ENCODE measurements around the gene STK39. TPM values are rescaled to one million over a fixed set of nuclear protein-coding genes. Genes with fewer than 3 reads are reported as not detected.

The STK39 gene
- polyA plus RNA-seq, 2 of the 4 experiments (the other 2 are of a cell fraction), result 14.2 to 27.2 TPM

DNA sequence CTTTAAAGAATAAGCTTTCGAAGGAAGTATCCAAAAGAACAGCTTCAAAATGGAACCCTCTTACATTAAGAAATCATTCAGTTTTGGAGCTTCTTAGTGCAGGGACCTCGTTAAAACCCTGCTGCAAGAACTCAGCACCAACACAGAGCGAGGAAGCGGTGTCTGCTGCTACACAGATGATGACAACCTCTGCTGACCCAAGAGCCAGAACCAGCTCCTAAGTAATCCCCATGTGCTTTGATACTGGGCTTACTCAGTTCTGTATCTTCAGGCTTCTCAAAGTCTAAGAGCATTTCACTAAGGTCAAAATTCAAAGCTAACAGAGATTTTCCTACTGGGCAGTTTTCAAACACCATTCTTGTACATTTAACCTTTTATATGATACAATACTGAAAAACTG is 194.6 kb downstream of the STK39 start:
- no peak overlapping the region for H3K4me2 ChIP-seq
- ChIA-PET POLR2A (no interaction called here), CTCF (no interaction called here)
- no peaks in the 10 kb centered on the region for H3K9me3 ChIP-seq
- DNase-seq (ENCODE audit: low read depth in 1 of 2, low spot score in 1 of 2) (no peak), FAIRE-seq (no peak), ATAC-seq (no peak)
- H3K27ac ChIP-seq, result no peak overlapping the region
- no peaks in the 10 kb centered on the region for H3K4me1 ChIP-seq
- WGBS (ENCODE audit: missing lambda C conversion rate), result 86% methylated on average over 4 of the region's 4 CpGs
- H3K4me3 ChIP-seq, result no peak overlapping the region
- no peak for TF ChIP-seq ZSCAN20 (CRISPR knock-in tag; IDR thresholded peaks at IDR 0.05)
- TF ChIP-seq FOSB (CRISPR knock-in tag; IDR thresholded peaks at IDR 0.05), result no peak
- TF ChIP-seq, protein P1, sequence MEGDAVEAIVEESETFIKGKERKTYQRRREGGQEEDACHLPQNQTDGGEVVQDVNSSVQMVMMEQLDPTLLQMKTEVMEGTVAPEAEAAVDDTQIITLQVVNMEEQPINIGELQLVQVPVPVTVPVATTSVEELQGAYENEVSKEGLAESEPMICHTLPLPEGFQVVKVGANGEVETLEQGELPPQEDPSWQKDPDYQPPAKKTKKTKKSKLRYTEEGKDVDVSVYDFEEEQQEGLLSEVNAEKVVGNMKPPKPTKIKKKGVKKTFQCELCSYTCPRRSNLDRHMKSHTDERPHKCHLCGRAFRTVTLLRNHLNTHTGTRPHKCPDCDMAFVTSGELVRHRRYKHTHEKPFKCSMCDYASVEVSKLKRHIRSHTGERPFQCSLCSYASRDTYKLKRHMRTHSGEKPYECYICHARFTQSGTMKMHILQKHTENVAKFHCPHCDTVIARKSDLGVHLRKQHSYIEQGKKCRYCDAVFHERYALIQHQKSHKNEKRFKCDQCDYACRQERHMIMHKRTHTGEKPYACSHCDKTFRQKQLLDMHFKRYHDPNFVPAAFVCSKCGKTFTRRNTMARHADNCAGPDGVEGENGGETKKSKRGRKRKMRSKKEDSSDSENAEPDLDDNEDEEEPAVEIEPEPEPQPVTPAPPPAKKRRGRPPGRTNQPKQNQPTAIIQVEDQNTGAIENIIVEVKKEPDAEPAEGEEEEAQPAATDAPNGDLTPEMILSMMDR (IDR thresholded peaks at IDR 0.05), result no peak
- TF ChIP-seq CBX8 (IDR thresholded peaks at IDR 0.05), result no peak
- no peak for TF ChIP-seq RNF2 (IDR thresholded peaks at IDR 0.05; ENCODE audit: borderline replicate concordance, low read depth)
- no peak for TF ChIP-seq POLR2A (IDR thresholded peaks at IDR 0.05; ENCODE audit: low read length)
- no peak for TF ChIP-seq ZFP36 (IDR thresholded peaks at IDR 0.05; ENCODE audit: borderline replicate concordance, partially characterized antibody)
- TF ChIP-seq PHF8 (IDR thresholded peaks at IDR 0.05; ENCODE audit: borderline replicate concordance, low read depth), result no peak
- no peak for TF ChIP-seq EHF (CRISPR knock-in tag; IDR thresholded peaks at IDR 0.05)
- TF ChIP-seq, protein P2, sequence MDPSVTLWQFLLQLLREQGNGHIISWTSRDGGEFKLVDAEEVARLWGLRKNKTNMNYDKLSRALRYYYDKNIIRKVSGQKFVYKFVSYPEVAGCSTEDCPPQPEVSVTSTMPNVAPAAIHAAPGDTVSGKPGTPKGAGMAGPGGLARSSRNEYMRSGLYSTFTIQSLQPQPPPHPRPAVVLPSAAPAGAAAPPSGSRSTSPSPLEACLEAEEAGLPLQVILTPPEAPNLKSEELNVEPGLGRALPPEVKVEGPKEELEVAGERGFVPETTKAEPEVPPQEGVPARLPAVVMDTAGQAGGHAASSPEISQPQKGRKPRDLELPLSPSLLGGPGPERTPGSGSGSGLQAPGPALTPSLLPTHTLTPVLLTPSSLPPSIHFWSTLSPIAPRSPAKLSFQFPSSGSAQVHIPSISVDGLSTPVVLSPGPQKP (IDR thresholded peaks at IDR 0.05; ENCODE audit: low read depth, low read length), result no peak
- no peak for TF ChIP-seq JUNB (IDR thresholded peaks at IDR 0.05)
- TF ChIP-seq, protein P3, sequence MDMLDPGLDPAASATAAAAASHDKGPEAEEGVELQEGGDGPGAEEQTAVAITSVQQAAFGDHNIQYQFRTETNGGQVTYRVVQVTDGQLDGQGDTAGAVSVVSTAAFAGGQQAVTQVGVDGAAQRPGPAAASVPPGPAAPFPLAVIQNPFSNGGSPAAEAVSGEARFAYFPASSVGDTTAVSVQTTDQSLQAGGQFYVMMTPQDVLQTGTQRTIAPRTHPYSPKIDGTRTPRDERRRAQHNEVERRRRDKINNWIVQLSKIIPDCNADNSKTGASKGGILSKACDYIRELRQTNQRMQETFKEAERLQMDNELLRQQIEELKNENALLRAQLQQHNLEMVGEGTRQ (IDR thresholded peaks at IDR 0.05), result no peak
- TF ChIP-seq TFCP2L1 (CRISPR knock-in tag; IDR thresholded peaks at IDR 0.05), result no peak
- no peak for TF ChIP-seq SREBF2 (IDR thresholded peaks at IDR 0.05)
- TF ChIP-seq JUN (IDR thresholded peaks at IDR 0.05), result no peak
- no peak for TF ChIP-seq EHMT2 (IDR thresholded peaks at IDR 0.05; ENCODE audit: low read depth)
- TF ChIP-seq, protein P4, sequence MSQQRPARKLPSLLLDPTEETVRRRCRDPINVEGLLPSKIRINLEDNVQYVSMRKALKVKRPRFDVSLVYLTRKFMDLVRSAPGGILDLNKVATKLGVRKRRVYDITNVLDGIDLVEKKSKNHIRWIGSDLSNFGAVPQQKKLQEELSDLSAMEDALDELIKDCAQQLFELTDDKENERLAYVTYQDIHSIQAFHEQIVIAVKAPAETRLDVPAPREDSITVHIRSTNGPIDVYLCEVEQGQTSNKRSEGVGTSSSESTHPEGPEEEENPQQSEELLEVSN (IDR thresholded peaks at IDR 0.05; ENCODE audit: borderline replicate concordance, low read depth), result no peak
- no peak for TF ChIP-seq CHD2 (IDR thresholded peaks at IDR 0.05; ENCODE audit: low read length, partially characterized antibody)
- no peak for TF ChIP-seq HDAC2 (IDR thresholded peaks at IDR 0.05)

DNA sequence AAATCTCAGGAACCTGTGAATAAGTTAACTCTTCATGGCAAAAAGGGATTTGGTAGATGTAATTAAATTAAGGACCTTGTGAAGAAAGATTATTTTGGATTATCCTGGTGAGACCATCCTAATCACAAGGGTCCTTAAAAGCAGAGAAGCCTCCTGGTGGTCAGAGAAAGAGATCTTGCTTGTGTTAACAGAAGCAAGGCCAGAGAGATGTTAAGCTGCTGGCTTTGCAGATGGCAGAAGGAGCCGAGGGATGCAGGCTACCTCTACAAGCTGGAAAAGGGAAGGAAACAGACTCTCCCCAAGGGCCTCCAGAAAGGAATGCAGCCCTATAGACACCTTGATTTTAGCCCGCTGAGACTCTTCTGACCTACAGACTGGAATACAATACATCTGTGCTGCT is 197.0 kb downstream of the STK39 start:
- H3K4me2 ChIP-seq, result no peak overlapping the region
- ATAC-seq (no peak), DNase-seq (ENCODE audit: low read depth in 1 of 2, low spot score in 1 of 2) (no peak), FAIRE-seq (no peak)
- WGBS (ENCODE audit: missing lambda C conversion rate), result 87% methylated on average over 2 of the region's 2 CpGs
- no peak overlapping the region for H3K27ac ChIP-seq
- no peaks in the 10 kb centered on the region for H3K9me3 ChIP-seq
- H3K4me3 ChIP-seq, result no peak overlapping the region
- ChIA-PET CTCF (no interaction called here), POLR2A (no interaction called here)
- no peaks in the 10 kb centered on the region for H3K4me1 ChIP-seq
- TF ChIP-seq ZNF302 (CRISPR knock-in tag; IDR thresholded peaks at IDR 0.05), result no peak
- TF ChIP-seq TP53 (CRISPR knock-in tag; IDR thresholded peaks at IDR 0.05), result no peak
- TF ChIP-seq MAFK (IDR thresholded peaks at IDR 0.05; ENCODE audit: partially characterized antibody), result no peak
- no peak for TF ChIP-seq EP300 (IDR thresholded peaks at IDR 0.05)
- no peak for TF ChIP-seq POLR2AphosphoS2 (conservative IDR thresholded peaks at IDR 0.05; ENCODE audit: low read length)
- TF ChIP-seq FOXS1 (CRISPR knock-in tag; IDR thresholded peaks at IDR 0.05), result no peak
- TF ChIP-seq, protein P5, sequence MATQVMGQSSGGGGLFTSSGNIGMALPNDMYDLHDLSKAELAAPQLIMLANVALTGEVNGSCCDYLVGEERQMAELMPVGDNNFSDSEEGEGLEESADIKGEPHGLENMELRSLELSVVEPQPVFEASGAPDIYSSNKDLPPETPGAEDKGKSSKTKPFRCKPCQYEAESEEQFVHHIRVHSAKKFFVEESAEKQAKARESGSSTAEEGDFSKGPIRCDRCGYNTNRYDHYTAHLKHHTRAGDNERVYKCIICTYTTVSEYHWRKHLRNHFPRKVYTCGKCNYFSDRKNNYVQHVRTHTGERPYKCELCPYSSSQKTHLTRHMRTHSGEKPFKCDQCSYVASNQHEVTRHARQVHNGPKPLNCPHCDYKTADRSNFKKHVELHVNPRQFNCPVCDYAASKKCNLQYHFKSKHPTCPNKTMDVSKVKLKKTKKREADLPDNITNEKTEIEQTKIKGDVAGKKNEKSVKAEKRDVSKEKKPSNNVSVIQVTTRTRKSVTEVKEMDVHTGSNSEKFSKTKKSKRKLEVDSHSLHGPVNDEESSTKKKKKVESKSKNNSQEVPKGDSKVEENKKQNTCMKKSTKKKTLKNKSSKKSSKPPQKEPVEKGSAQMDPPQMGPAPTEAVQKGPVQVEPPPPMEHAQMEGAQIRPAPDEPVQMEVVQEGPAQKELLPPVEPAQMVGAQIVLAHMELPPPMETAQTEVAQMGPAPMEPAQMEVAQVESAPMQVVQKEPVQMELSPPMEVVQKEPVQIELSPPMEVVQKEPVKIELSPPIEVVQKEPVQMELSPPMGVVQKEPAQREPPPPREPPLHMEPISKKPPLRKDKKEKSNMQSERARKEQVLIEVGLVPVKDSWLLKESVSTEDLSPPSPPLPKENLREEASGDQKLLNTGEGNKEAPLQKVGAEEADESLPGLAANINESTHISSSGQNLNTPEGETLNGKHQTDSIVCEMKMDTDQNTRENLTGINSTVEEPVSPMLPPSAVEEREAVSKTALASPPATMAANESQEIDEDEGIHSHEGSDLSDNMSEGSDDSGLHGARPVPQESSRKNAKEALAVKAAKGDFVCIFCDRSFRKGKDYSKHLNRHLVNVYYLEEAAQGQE (IDR thresholded peaks at IDR 0.05), result no peak
- TF ChIP-seq, protein P6, sequence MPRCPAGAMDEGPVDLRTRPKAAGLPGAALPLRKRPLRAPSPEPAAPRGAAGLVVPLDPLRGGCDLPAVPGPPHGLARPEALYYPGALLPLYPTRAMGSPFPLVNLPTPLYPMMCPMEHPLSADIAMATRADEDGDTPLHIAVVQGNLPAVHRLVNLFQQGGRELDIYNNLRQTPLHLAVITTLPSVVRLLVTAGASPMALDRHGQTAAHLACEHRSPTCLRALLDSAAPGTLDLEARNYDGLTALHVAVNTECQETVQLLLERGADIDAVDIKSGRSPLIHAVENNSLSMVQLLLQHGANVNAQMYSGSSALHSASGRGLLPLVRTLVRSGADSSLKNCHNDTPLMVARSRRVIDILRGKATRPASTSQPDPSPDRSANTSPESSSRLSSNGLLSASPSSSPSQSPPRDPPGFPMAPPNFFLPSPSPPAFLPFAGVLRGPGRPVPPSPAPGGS (IDR thresholded peaks at IDR 0.05), result no peak
- no peak for TF ChIP-seq CHD4 (IDR thresholded peaks at IDR 0.05; ENCODE audit: borderline replicate concordance)
- TF ChIP-seq ZSCAN20 (CRISPR knock-in tag; IDR thresholded peaks at IDR 0.05), result no peak
- TF ChIP-seq SMC3 (IDR thresholded peaks at IDR 0.05), result no peak

Measured in A549 (cell line).